ENCODE results near the gene LHX5. TPM values are rescaled to one million over a fixed set of nuclear protein-coding genes. Genes with fewer than 3 reads are reported as not detected.

The LHX5 gene
- not detected in 2 replicates for total RNA-seq

DNA sequence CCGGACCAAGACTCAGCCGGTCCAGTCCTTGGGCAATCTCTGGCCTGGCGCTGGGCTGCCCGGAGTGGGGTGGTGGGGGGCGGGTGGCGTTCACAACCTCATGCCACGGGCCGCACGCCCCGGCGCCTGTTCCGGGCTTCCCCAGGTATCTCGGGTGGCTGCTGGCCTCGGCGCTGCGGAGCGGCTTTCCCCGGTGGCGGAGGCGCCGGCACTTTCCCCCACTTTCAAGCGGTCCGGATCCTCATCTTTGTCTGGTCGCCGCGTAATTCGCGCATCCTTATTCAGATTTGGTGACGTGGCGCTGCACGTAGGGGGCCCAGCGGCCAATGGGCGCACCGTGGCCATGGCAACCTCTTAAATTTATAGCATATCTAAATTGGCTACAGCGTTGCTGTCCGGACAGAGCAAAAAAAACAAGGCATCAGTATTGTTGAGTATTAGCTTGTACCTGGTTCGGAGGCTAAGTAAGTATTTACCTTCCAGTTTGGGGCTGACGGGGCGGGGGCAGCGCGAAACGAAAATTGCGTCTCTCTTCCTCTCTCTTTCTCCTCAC lies at the start of gene LHX5:
LHX5 (minus strand) TSS at position 253 of the 553 bp plus-strand sequence. CDS start 373 bp downstream, outside the sequence.
- H3K4me3 ChIP-seq (ENCODE audit: low read depth, low read length) = no peak within 1 kb of the TSS
- TF ChIP-seq, protein P1, sequence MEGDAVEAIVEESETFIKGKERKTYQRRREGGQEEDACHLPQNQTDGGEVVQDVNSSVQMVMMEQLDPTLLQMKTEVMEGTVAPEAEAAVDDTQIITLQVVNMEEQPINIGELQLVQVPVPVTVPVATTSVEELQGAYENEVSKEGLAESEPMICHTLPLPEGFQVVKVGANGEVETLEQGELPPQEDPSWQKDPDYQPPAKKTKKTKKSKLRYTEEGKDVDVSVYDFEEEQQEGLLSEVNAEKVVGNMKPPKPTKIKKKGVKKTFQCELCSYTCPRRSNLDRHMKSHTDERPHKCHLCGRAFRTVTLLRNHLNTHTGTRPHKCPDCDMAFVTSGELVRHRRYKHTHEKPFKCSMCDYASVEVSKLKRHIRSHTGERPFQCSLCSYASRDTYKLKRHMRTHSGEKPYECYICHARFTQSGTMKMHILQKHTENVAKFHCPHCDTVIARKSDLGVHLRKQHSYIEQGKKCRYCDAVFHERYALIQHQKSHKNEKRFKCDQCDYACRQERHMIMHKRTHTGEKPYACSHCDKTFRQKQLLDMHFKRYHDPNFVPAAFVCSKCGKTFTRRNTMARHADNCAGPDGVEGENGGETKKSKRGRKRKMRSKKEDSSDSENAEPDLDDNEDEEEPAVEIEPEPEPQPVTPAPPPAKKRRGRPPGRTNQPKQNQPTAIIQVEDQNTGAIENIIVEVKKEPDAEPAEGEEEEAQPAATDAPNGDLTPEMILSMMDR (IDR thresholded peaks at IDR 0.05; ENCODE audit: insufficient read depth, low read depth, low read length) = no peak
- no peak for DNase-seq (ENCODE audit: low read depth)

DNA sequence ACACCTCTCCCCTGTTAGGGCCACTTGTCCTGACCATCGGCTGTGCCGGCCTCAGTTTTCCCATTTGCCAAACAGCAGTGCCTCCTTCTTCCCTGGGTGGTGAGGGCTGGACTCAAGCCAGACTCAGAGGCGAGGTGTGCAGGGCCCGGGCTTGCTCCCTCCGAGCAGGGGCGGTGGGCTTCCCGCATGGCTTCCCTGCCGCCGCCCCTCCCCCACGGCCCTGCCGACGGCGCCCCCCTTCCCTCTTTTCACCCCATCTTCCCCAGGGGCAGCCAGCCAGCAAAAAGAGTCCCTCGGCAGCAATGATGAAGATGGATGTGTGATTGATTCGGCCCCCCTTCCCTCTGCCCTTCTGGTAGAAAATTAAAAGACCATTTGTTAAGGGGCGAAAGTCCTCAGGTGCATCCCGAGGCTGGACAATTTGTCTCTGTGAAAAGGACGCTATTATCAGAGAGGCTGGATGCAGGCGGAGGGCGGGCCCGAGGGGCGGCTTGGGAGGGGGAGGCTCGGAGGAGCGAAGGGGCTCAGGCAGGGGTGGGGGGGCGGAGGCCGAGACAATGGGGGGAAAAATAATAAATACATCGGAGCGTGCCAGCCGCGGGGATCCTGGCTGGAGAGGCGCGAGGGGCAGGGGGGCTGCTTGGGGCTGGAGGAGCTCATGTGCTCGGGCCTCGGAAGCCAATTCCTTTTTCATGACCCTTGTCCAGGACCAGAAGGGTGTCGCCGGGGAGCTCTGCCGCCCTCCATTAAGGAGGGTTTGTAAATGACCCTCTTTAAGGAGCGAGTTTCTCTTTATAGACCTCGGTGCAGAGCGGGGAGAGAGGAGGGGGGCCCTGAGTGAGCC lies 48.0 kb upstream of the LHX5 start:
- TF ChIP-seq, protein P1 (IDR thresholded peaks at IDR 0.05; ENCODE audit: insufficient read depth, low read depth, low read length) = no peak
- DNase-seq (ENCODE audit: low read depth) = no peak
- H3K4me3 ChIP-seq (ENCODE audit: low read depth, low read length) = no peak overlapping the region

DNA sequence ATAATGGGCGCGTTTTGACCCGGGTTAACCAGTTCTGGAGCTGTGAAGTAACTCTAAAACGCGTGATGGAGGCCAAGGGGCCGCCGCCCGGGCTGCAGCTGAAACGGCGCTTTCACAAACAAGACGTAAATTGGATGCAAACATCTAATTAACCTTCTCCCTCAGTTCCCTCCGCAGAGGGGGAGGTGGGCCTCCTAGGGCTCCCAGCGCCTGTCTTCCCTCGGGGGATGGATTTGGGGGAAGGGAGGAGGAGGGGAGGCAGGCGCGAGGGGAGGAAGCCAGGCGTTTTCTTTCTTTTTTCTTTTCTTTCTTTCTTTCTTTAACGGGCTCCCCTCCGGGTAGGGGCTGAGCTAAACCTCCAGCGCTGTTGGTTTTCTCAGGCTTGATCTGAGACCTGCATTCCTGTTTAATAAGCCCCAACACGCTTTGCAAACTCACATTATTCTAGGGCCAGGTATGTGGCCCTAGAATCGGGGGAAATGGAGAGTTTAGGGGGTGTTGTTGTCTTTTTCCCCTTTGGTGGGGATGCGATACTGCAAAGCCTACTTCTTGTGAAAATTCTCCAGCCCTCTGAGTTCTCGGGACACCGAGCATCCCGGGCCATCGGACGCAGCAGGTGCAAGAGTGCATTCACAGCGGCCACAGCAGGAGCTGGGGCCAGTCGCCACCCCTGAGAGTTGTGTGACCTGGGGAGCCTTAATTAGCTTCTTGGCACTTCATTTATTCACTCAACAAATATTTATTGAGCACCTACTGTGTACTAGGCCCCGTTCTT lies 43.6 kb upstream of the LHX5 start:
- no peak overlapping the region for H3K4me3 ChIP-seq (ENCODE audit: low read depth, low read length)
- TF ChIP-seq, protein P1 (IDR thresholded peaks at IDR 0.05; ENCODE audit: insufficient read depth, low read depth, low read length) = no peak
- DNase-seq (ENCODE audit: low read depth) = no peak

DNA sequence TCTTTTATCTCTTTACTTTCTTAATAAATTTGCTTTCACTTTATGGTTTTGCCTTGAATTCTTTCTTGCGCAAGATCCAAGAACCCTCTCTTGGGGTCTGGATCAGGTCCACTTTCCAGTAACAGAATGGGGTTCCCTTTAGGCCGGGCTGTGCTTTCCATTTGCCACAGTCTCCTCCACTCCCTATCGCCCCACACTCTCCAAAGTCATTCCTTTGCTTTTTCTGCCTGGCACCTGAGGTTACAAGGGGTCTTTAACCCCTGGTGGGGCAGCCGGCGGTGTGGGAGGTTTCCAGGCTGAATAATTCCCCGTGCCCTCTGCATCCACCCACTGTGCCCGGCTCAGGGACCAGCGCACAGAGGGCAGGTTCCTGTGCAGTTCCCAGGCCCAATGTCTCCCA lies 42.9 kb upstream of the LHX5 start:
- H3K4me3 ChIP-seq (ENCODE audit: low read depth, low read length) = no peak overlapping the region
- DNase-seq (ENCODE audit: low read depth) = no peak
- TF ChIP-seq, protein P1 (IDR thresholded peaks at IDR 0.05; ENCODE audit: insufficient read depth, low read depth, low read length) = no peak

DNA sequence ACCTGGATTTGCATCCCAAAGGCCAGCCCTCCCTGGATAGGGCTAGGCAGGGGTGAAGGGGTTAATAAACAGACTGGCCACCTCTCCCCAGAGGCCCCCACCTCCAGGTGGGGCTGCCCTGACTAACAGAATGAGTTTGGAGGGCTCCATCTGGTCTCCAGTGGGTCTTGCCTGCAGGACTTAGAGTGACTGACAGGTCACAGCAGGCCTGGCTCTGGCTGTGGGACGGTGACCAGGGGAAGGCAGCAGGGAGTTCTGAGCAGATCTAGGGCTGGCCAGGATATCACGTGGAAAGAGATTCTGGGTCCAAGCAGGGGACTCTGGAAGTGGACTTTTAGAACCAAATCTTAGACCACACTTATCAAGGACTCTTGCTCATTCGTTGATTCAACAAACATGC lies 40.9 kb upstream of the LHX5 start:
- no peak for DNase-seq (ENCODE audit: low read depth)
- TF ChIP-seq, protein P1 (IDR thresholded peaks at IDR 0.05; ENCODE audit: insufficient read depth, low read depth, low read length) = no peak
- H3K4me3 ChIP-seq (ENCODE audit: low read depth, low read length) = no peak overlapping the region

DNA sequence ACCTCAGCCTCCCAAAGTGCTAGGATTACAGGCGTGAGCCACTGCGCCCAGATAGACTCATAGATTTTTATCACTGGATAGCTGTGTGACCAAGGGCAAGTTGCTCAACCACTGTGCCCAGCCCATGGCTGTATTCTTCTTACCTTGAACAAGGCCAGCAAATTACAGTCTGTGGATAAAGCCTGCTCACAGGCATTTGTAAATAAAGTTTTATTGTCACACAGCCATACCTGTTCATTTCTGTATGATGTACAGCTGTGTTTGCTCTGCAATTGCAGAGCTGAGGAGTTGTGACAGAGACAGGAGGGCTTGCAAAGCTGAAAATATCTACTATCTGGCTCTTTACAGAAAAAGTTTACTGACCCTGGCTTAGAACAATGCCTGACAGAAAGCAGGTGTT lies 35.2 kb upstream of the LHX5 start:
- TF ChIP-seq, protein P1 (IDR thresholded peaks at IDR 0.05; ENCODE audit: insufficient read depth, low read depth, low read length) = no peak

More for the DNA sequence above, 35.2 kb upstream of the LHX5 start:
- H3K4me3 ChIP-seq (ENCODE audit: low read depth, low read length) = no peak overlapping the region
- no peak for DNase-seq (ENCODE audit: low read depth)
